Measurements from ENCODE around the gene APOE. TPM values are rescaled to one million over a fixed set of nuclear protein-coding genes. Genes with fewer than 3 reads are reported as not detected.
"Not testable (repeated sequence)": the region's sequence is repeated elsewhere in the genome, so short reads cannot be mapped to it uniquely, and the experiment has no call there.

APOE gene
- total RNA-seq, 6 experiments from 2014 or later: 3,480 to 8,780 (median 4,667) TPM

- H3K36me3 ChIP-seq: peaks cover 0 to 27% (median 7%) of the 10 kb centered on the region in 4 donors
- WGBS (ENCODE audit: insufficient coverage, low coverage, low lambda C conversion rate, missing lambda C conversion rate): 54% methylated on average over 3 of the region's 5 CpGs
- DNase-seq (no peak), ATAC-seq (no peak)
- H3K27me3 ChIP-seq: no peaks in the 10 kb centered on the region
- peak overlapping the region in 1 of 3 donors; percentile 45 for H3K27ac ChIP-seq
- intact Hi-C loops (cut with DNase I): loop anchor here in 1 of 2 donors (5.0 kb wide), 1 partner anchor 38 kb away; the partner anchor contains the start of gene APOC2
- TF ChIP-seq CTCF (IDR thresholded peaks at IDR 0.05) (no peak), POLR2A (IDR thresholded peaks at IDR 0.05) (no peak)
- H3K9me3 ChIP-seq: no peaks in the 10 kb centered on the region
- peaks cover 0 to 49% (median 0%) of the 10 kb centered on the region in 4 donors for H3K4me1 ChIP-seq
- no peak overlapping the region for H3K4me3 ChIP-seq
These were observed 4.2 kb downstream of the APOE start for GRCh38 chr19:44909775-44910174.

GRCh38 chr19:44911896-44912295 is 6.3 kb downstream of the APOE start:
- WGBS (ENCODE audit: insufficient coverage, low coverage, low lambda C conversion rate, missing lambda C conversion rate): 89% methylated on average over 2 of the region's 6 CpGs
- intact Hi-C loops (cut with DNase I); H3K4me3 ChIP-seq; DNase-seq; H3K27me3 ChIP-seq; H3K9me3 ChIP-seq; ATAC-seq: not testable (repeated sequence)
- Histone ChIP-seq H3K27ac (peak overlapping the region; percentile 26 to 81 (median 44)), H3K4me1 (peaks cover 0 to 48% (median 0%) of the 10 kb centered on the region in 4 donors), H3K36me3 (peaks cover 0 to 27% (median 7%) of the 10 kb centered on the region in 4 donors)

GRCh38 chr19:44912854-44913253 is 7.3 kb downstream of the APOE start:
- 5% methylated on average over 6 of the region's 6 CpGs for WGBS (ENCODE audit: insufficient coverage, low coverage, low lambda C conversion rate, missing lambda C conversion rate)
- TF ChIP-seq POLR2A (IDR thresholded peaks at IDR 0.05) (no peak), CTCF (IDR thresholded peaks at IDR 0.05) (no peak)
- H3K27ac ChIP-seq: peak overlapping the region in 2 of 3 donors; percentile 81 to 86
- no peaks in the 10 kb centered on the region for H3K27me3 ChIP-seq
- intact Hi-C loops (cut with DNase I): no loop called here
- H3K4me1 ChIP-seq: peaks cover 0 to 43% (median 0%) of the 10 kb centered on the region in 4 donors
- H3K36me3 ChIP-seq: peaks cover 0 to 18% (median 2%) of the 10 kb centered on the region in 4 donors
- peak overlapping the region in 2 of 3 donors; percentile 27 to 72 for H3K4me3 ChIP-seq
- DNase-seq (peak; percentile 92 to 98 (median 96)), ATAC-seq (peak; percentile 58 to 68 (median 66))
- H3K9me3 ChIP-seq: no peaks in the 10 kb centered on the region

GRCh38 chr19:44913512-44914432 is 8.2 kb downstream of the APOE start:
- Histone ChIP-seq H3K4me1 (peaks cover 0 to 41% (median 0%) of the 10 kb centered on the region in 4 donors), H3K36me3 (peaks cover 0 to 13% (median under 1%) of the 10 kb centered on the region in 4 donors), H3K4me3 (peak overlapping the region; percentile 45 to 72 (median 64)), H3K27ac (peak overlapping the region; percentile 75 to 86 (median 81))
- intact Hi-C loops (cut with DNase I); H3K27me3 ChIP-seq; DNase-seq; ATAC-seq; H3K9me3 ChIP-seq: not testable (repeated sequence)
- 21% methylated on average over 23 of the region's 23 CpGs for WGBS (ENCODE audit: insufficient coverage, low coverage, low lambda C conversion rate, missing lambda C conversion rate)

GRCh38 chr19:44914433-44915206 is 9.0 kb downstream of the APOE start, which contains the start of gene APOC1:
APOC1 (plus strand) TSS chr19:44914608; CDS start chr19:44914892, 284 bp downstream.
- intact Hi-C loops (cut with DNase I); H3K27me3 ChIP-seq; H3K9me3 ChIP-seq: not testable (repeated sequence)
- peaks cover 0 to 13% (median 4%) of the 10 kb centered on the region in 4 donors for H3K36me3 ChIP-seq
- H3K27ac ChIP-seq: peak within 1 kb of the TSS; percentile 75 to 86 (median 81)
- ATAC-seq (peak; percentile 64 to 79 (median 68)), DNase-seq (peak; percentile 87 to 88 (median 87))
- TF ChIP-seq POLR2A (IDR thresholded peaks at IDR 0.05): peak; percentile 47
- WGBS (ENCODE audit: insufficient coverage, low coverage, low lambda C conversion rate, missing lambda C conversion rate): 2% methylated on average over 20 of the region's 28 CpGs
- H3K4me3 ChIP-seq: peak within 1 kb of the TSS; percentile 45 to 72 (median 64)
- peaks cover 0 to 44% (median 0%) of the 10 kb centered on the region in 4 donors for H3K4me1 ChIP-seq

All from right lobe of liver (tissue), 6 donors.